Measurements from ENCODE around the gene PRTN3.

DNA sequence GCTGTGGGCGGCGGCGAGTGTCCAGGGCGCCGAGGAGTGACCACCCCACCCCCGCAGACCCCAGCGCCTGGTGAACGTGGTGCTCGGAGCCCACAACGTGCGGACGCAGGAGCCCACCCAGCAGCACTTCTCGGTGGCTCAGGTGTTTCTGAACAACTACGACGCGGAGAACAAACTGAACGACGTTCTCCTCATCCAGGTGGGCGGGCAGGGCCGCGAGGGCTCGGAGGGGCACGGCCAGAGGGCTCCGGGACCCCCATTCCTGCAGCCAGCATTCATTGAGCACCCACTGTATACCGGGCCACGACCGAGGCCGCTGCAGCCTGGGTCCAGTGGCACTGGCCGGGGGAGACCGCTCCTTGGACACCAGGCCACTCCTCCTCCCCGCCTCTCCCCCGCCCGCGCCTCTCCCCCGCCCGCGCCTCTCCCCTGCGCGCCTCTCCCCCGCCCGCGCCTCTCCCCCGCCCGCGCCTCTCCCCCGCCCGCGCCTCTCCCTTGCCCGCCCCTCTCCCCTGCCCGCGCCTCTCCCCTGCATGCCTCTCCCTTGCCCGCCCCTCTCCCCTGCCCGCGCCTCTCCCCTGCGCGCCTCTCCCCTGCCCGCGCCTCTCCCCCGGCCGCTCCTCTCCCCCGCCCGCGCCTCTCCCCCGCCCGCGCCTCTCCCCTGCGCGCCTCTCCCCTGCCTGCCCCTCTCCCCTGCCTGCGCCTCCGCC is 3.2 kb downstream of the PRTN3 start:
- TF ChIP-seq ARNTL (CRISPR knock-in tag; IDR thresholded peaks at IDR 0.05; ENCODE audit: borderline replicate concordance, low read depth) (no peak), TCF4 (CRISPR knock-in tag; IDR thresholded peaks at IDR 0.05; ENCODE audit: borderline replicate concordance) (no peak), SNAI2 (CRISPR knock-in tag; IDR thresholded peaks at IDR 0.05) (no peak), ZC3H10 (CRISPR knock-in tag; IDR thresholded peaks at IDR 0.05) (no peak)
- TF ChIP-seq, protein P1, sequence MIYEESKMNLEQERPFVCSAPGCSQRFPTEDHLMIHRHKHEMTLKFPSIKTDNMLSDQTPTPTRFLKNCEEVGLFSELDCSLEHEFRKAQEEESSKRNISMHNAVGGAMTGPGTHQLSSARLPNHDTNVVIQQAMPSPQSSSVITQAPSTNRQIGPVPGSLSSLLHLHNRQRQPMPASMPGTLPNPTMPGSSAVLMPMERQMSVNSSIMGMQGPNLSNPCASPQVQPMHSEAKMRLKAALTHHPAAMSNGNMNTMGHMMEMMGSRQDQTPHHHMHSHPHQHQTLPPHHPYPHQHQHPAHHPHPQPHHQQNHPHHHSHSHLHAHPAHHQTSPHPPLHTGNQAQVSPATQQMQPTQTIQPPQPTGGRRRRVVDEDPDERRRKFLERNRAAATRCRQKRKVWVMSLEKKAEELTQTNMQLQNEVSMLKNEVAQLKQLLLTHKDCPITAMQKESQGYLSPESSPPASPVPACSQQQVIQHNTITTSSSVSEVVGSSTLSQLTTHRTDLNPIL (CRISPR knock-in tag; IDR thresholded peaks at IDR 0.05; ENCODE audit: low read depth): no peak
- TF ChIP-seq, protein P2, sequence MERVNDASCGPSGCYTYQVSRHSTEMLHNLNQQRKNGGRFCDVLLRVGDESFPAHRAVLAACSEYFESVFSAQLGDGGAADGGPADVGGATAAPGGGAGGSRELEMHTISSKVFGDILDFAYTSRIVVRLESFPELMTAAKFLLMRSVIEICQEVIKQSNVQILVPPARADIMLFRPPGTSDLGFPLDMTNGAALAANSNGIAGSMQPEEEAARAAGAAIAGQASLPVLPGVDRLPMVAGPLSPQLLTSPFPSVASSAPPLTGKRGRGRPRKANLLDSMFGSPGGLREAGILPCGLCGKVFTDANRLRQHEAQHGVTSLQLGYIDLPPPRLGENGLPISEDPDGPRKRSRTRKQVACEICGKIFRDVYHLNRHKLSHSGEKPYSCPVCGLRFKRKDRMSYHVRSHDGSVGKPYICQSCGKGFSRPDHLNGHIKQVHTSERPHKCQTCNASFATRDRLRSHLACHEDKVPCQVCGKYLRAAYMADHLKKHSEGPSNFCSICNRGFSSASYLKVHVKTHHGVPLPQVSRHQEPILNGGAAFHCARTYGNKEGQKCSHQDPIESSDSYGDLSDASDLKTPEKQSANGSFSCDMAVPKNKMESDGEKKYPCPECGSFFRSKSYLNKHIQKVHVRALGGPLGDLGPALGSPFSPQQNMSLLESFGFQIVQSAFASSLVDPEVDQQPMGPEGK (CRISPR knock-in tag; IDR thresholded peaks at IDR 0.05; ENCODE audit: borderline replicate concordance): no peak
